GM12865 (cell line): ENCODE results near the gene CA10.

ENCODE experiments used
- DNase-seq: peaks from one replicate; pipeline ENCODE4 v3.0.0; 2010; ENCODE audit warnings: low read depth
- H3K4me3 ChIP-seq: 2 replicates; pipeline ENCODE4 v1.5.1; 2011; ENCODE audit warnings: mild to moderate bottlenecking, low read depth, low read length, control low read depth
- TF ChIP-seq, protein P1 (sequence below): IDR thresholded peaks from 2 replicates; pipeline ENCODE4 v1.5.1; 2011; ENCODE audit warnings: low read length, control low read depth, low read depth, inconsistent platforms; ENCODE audit not compliant: insufficient read depth; ENCODE audit errors: missing control alignments

CA10 gene

DNA sequence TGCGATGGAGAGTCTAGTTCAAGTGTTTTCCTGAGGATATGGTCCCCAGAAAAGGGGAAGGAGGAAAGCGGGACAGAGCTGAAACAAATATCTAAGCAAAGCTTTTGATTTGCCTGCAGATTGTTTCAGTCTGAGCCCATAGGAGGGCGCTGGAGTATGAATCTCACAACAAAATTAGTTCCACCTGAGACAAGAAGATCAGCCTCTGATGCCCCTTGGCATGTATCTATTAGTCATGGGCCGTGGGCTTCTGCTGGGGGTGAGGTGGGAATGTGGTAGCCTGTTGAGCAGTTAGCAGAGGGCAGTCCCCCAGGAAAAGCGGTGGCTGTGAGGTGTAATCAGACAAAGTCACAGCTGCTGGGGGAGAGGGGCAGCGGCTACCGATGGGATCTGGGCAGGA lies 446.9 kb downstream of the CA10 start:
- TF ChIP-seq, protein P1, sequence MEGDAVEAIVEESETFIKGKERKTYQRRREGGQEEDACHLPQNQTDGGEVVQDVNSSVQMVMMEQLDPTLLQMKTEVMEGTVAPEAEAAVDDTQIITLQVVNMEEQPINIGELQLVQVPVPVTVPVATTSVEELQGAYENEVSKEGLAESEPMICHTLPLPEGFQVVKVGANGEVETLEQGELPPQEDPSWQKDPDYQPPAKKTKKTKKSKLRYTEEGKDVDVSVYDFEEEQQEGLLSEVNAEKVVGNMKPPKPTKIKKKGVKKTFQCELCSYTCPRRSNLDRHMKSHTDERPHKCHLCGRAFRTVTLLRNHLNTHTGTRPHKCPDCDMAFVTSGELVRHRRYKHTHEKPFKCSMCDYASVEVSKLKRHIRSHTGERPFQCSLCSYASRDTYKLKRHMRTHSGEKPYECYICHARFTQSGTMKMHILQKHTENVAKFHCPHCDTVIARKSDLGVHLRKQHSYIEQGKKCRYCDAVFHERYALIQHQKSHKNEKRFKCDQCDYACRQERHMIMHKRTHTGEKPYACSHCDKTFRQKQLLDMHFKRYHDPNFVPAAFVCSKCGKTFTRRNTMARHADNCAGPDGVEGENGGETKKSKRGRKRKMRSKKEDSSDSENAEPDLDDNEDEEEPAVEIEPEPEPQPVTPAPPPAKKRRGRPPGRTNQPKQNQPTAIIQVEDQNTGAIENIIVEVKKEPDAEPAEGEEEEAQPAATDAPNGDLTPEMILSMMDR: no peak
- DNase-seq: no peak
- no peak overlapping the region for H3K4me3 ChIP-seq

DNA sequence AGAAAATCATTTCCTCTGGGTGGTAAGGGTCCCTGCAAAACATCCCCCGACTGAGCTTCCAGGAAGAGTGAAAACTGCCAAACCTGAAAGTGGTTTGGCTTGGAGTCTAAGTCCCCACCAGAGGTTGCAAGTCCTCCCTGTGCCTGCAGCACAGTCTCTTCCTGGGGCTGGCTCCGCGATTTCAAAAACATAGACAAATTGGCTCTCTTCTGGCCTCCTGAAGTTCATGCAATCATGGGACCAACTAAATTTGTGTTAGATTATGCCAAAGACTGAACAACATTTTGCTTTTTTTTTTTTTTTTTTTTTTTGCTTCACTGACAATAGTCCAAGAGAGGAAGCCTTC lies 447.9 kb downstream of the CA10 start:
- no peak overlapping the region for H3K4me3 ChIP-seq
- no peak for DNase-seq
- TF ChIP-seq, protein P1: no peak

- no peak for DNase-seq
- TF ChIP-seq, protein P1: no peak
- no peak overlapping the region for H3K4me3 ChIP-seq
Measured at GRCh38 chr17:51709694-51710633, 448.6 kb downstream of the CA10 start.

- TF ChIP-seq, protein P1: no peak
- H3K4me3 ChIP-seq: no peak overlapping the region
- no peak for DNase-seq
Measured at GRCh38 chr17:51707216-51707615, 451.3 kb downstream of the CA10 start.

DNA sequence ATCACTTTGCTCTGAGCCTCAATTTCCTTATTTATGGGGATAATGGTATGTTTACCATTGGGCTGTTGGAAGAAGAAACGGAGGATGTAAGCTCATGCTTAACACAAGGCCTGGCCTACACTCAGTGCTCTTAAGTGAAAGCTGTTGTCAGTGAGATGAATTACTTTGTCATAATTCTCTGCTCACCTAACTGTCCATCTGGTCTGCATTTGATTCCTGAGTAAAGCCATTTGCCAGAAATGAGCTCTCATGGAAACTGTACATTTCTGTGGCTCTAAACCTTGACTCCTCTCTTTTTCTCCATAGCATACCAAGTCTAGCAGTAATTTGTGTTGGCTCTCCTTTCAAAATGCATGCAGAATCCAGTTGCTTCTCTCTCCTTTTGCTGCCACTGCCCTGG lies 452.4 kb downstream of the CA10 start:
- H3K4me3 ChIP-seq: no peak overlapping the region
- no peak for DNase-seq
- TF ChIP-seq, protein P1: no peak

GRCh38 chr17:51703361-51704341 lies 454.9 kb downstream of the CA10 start:
- H3K4me3 ChIP-seq: no peak overlapping the region
- no peak for DNase-seq
- TF ChIP-seq, protein P1: no peak
